Keratinocyte (primary cell): ENCODE data around the gene JUP. TPM values are rescaled to one million over a fixed set of nuclear protein-coding genes. Genes with fewer than 3 reads are reported as not detected.

Experiments
- DNase-seq: peaks from one replicate; pipeline ENCODE4 v3.0.0-alpha.2; 2011; ENCODE audit warnings: low read depth, missing footprints, low spot score
- FAIRE-seq: peaks from 2 replicates; lab custom pipeline; 2011; peaks lifted over from hg19 to GRCh38; lab: Jason Lieb, UNC
- H2AFZ ChIP-seq: 2 replicates; pipeline ENCODE4 v1.6.0; 2012; ENCODE audit warnings: low read length, control low read depth, inconsistent platforms; ENCODE audit not compliant: control insufficient read depth
- H3K27ac ChIP-seq: 2 replicates; pipeline ENCODE4 v1.5.1; 2011; ENCODE audit warnings: low read length; ENCODE audit not compliant: control insufficient read depth, insufficient read depth
- H3K27me3 ChIP-seq: 3 replicates; pipeline ENCODE4 v1.6.0; 2011; ENCODE audit warnings: low read length; ENCODE audit not compliant: control insufficient read depth, insufficient read depth; ENCODE audit errors: extremely low read depth
- H3K36me3 ChIP-seq, 2 experiments: 2 replicates in 1 of 2; 3 replicates in 1 of 2; pipeline ENCODE4 v1.5.1; 2011; ENCODE audit warnings: low read length in 2 of 2, mild to moderate bottlenecking in 1 of 2; ENCODE audit not compliant: control insufficient read depth in 2 of 2, insufficient read depth in 2 of 2; ENCODE audit errors: extremely low read depth in 1 of 2
- H3K4me1 ChIP-seq: 3 replicates; pipeline ENCODE4 v1.5.1; 2011; ENCODE audit warnings: low read length; ENCODE audit not compliant: control insufficient read depth, insufficient read depth; ENCODE audit errors: extremely low read depth
- H3K4me2 ChIP-seq: 3 replicates; pipeline ENCODE4 v1.6.0; 2011; ENCODE audit warnings: low read depth, low read length; ENCODE audit not compliant: control insufficient read depth, insufficient read depth; ENCODE audit errors: extremely low read depth
- H3K4me3 ChIP-seq, 3 experiments: fragments of 200-600 bp in 1 of 3; sonication (generic) in 1 of 3; 2 replicates in 2 of 3; 3 replicates in 1 of 3; pipeline ENCODE4 v1.5.1; 2011 to 2016; ENCODE audit warnings: low read length in 3 of 3, mild to moderate bottlenecking in 3 of 3, control low read depth in 2 of 3, inconsistent platforms in 1 of 3, low read depth in 1 of 3, mixed read lengths in 1 of 3, mixed run types in 1 of 3, moderate library complexity in 1 of 3; ENCODE audit not compliant: control insufficient read depth in 2 of 3, insufficient read depth in 2 of 3; ENCODE audit errors: extremely low read depth in 1 of 3
- H3K79me2 ChIP-seq: 2 replicates; pipeline ENCODE4 v1.6.0; 2012; ENCODE audit warnings: low read length; ENCODE audit not compliant: control insufficient read depth, insufficient read depth
- H3K9ac ChIP-seq: 3 replicates; pipeline ENCODE4 v1.6.0; 2011; ENCODE audit warnings: low read length; ENCODE audit not compliant: control insufficient read depth, insufficient read depth; ENCODE audit errors: extremely low read depth
- H3K9me1 ChIP-seq: 3 replicates; pipeline ENCODE4 v1.6.0; 2011; ENCODE audit warnings: low read length; ENCODE audit not compliant: control insufficient read depth, insufficient read depth; ENCODE audit errors: extremely low read depth
- H3K9me3 ChIP-seq: 2 replicates; pipeline ENCODE4 v1.5.1; 2012; ENCODE audit warnings: low read depth, low read length; ENCODE audit not compliant: control insufficient read depth
- H4K20me1 ChIP-seq: 3 replicates; pipeline ENCODE4 v1.6.0; 2011; ENCODE audit warnings: low read length; ENCODE audit not compliant: control insufficient read depth, insufficient read depth; ENCODE audit errors: extremely low read depth
- EZH2 ChIP-seq: IDR thresholded peaks from one replicate; pipeline ENCODE4 v1.6.1; 2012; ENCODE audit warnings: inconsistent platforms, mild to moderate bottlenecking, low read length, moderate library complexity
- dilution Hi-C: fragments of 300-500 bp; cut with MboI; formaldehyde crosslinking; loops from one replicate; pipeline ENCODE4 v1.7.0; 2020; ENCODE audit warnings: low sequenced_read_pairs; ENCODE audit not compliant: extremely low pct_ligation_motif_present
- polyA plus RNA-seq, 5 experiments: library from polyadenylated mRNA; depleted of rRNA in 3 of 5; stranded (reverse) in 3 of 5; stranded (forward) in 1 of 5; unstranded in 1 of 5; fragments of >200 nt; gene quantifications; 1 replicate in 1 of 5; 2 replicates in 3 of 5; 3 replicates in 1 of 5; pipeline versions ENCODE4 v1.2.1 to v1.2.3, GENCODE V29; 2011 to 2012; ENCODE audit warnings: missing spikeins in 2 of 5, low read depth in 1 of 5, low replicate concordance in 1 of 5
- TF ChIP-seq, protein P1 (sequence below), 3 experiments: IDR thresholded peaks in 1 of 3; conservative IDR thresholded peaks in 1 of 3; optimal IDR thresholded peaks in 1 of 3; 2 replicates in 2 of 3; 3 replicates in 1 of 3; pipeline versions ENCODE3 to v1.5.1; 2011; ENCODE audit warnings: low read length in 3 of 3, mild to moderate bottlenecking in 3 of 3, moderate library complexity in 2 of 3, control low read depth in 1 of 3, inconsistent platforms in 1 of 3; ENCODE audit not compliant: insufficient read depth in 2 of 3; ENCODE audit errors: extremely low read depth in 1 of 3

The JUP gene
- polyA plus RNA-seq, 1 donor (not counting 4 experiments of a cell fraction or from before 2014, with no cell fraction given), result 152 TPM

DNA sequence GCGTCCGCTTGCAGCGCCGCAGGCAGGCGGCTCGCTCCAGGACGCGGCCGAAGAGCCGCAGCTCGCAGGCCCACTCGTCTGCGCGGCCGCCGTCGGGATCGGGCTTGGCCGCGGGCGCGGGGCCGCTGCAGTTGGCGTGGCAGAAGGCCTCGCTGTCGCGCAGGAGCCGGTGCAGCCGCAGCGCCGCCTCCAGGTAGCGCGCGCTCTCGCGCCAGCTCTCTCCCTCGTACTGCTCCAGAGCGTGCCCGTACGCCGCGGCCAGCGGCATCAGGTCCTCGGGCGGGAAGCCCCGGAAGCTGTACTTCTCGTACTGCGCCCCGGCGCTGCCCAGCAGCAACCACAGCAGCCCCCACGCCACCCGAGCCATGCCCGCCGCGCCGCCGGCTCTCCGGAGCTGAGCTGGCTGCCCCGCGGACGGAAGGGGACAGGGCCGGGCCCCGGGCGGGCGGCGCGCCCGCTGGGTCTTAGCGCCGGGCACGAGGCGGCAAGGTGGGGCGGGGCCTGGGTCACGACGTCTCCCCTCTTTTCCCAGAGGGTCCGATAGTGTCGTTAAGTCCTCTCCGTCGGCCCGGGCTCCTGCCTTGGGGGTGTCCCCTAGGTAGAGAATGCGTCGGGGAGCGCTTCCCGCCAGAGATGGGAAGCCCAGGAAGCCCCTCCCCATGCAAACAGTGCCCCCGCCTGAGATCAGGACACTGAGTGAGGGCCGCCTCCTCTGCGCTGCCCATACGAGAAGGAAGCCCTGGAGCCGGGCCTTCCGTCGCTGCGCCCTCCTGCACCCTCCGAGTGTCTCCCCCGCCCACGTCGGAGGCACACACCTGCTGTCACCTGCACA lies 25.3 kb upstream of the JUP start, which contains the start of gene P3H4:
Gene P3H4 (minus strand): TSS at position 401 of the 832 bp plus-strand sequence. CDS start 34 bp downstream, at position 367.
- Histone ChIP-seq H3K9ac (peak within 1 kb of the TSS; percentile 69), H3K27me3 (peaks cover 16% of the 10 kb centered on the region), H3K9me3 (no peaks in the 10 kb centered on the region), H3K4me2 (peak within 1 kb of the TSS; percentile 80), H4K20me1 (no peaks in the 10 kb centered on the region), H3K4me3 (peak within 1 kb of the TSS; percentile 43 to 75 (median 63)), H3K4me1 (peaks cover 8% of the 10 kb centered on the region), H3K27ac (no peak within 1 kb of the TSS), H3K36me3 (peaks cover 0 to 2% of the 10 kb centered on the region in 2 experiments), H3K9me1 (no peaks in the 10 kb centered on the region), H2AFZ (peak within 1 kb of the TSS; percentile 71), H3K79me2 (no peaks in the 10 kb centered on the region)
- no peak for FAIRE-seq
- TF ChIP-seq EZH2, result peak; percentile 56
- TF ChIP-seq, protein P1, sequence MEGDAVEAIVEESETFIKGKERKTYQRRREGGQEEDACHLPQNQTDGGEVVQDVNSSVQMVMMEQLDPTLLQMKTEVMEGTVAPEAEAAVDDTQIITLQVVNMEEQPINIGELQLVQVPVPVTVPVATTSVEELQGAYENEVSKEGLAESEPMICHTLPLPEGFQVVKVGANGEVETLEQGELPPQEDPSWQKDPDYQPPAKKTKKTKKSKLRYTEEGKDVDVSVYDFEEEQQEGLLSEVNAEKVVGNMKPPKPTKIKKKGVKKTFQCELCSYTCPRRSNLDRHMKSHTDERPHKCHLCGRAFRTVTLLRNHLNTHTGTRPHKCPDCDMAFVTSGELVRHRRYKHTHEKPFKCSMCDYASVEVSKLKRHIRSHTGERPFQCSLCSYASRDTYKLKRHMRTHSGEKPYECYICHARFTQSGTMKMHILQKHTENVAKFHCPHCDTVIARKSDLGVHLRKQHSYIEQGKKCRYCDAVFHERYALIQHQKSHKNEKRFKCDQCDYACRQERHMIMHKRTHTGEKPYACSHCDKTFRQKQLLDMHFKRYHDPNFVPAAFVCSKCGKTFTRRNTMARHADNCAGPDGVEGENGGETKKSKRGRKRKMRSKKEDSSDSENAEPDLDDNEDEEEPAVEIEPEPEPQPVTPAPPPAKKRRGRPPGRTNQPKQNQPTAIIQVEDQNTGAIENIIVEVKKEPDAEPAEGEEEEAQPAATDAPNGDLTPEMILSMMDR (optimal IDR thresholded peaks at IDR 0.05 in 1 of 3, IDR thresholded peaks at IDR 0.05 in 1 of 3, conservative IDR thresholded peaks at IDR 0.05 in 1 of 3; ENCODE audit: extremely low read depth in 1 of 3, insufficient read depth in 2 of 3, low read length in 3 of 3), result peak; percentile 45 to 91 (median 88)
- no peak for DNase-seq
- dilution Hi-C loops, result no loop called here

DNA sequence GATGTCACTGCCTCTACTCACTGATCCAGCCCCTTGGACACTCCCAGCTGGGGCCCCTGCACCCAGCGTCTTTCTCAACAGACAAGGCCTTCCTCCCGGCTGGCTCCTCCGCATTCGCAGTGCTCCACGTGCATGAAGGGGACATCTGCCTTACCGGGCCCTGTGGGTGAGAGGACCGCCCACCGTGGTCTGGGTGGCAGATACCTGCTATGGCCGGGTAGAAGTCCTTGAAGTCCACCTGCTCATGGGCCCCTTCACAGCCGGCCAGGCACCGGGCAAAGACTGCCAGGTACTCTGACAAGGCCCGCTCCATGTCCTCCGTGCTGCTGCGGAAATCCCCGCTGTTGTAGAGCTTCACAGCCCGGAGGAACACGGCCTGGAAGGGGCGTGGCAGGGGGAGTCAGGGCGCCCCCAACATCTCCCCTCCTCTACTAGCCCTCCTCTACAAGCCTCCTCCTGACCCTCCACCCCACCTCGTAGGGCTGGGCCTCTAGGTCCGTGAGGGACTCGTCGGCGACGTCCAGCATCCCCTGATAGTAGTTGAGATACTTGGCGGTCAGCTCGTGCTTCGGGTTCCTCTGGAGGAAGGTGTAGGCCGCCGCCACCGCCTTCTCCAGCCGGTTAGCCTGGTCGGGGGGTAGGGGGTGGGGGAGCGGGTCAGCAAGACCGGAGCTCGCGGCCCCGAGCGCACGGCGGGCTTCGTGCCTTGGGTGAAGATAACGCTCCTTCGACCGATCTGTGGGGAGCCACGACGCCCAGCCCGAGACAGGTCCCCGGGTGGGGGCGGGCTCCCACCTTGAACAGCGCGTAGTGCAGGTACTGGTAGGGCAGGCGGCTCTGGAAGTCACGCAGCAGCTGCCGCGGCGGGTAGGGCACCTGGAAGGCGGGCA lies 24.4 kb upstream of the JUP start:
- H3K4me2 ChIP-seq, result peak overlapping the region; percentile 80
- H3K36me3 ChIP-seq, result peaks cover 0 to 2% of the 10 kb centered on the region in 2 experiments
- TF ChIP-seq EZH2, result no peak
- TF ChIP-seq, protein P1 (optimal IDR thresholded peaks at IDR 0.05 in 1 of 3, IDR thresholded peaks at IDR 0.05 in 1 of 3, conservative IDR thresholded peaks at IDR 0.05 in 1 of 3; ENCODE audit: extremely low read depth in 1 of 3, insufficient read depth in 2 of 3, low read length in 3 of 3), result no peak
- no peak overlapping the region for H3K27ac ChIP-seq
- no peaks in the 10 kb centered on the region for H3K79me2 ChIP-seq
- H3K9ac ChIP-seq, result peak overlapping the region; percentile 69
- no peaks in the 10 kb centered on the region for H3K9me3 ChIP-seq
- H3K4me1 ChIP-seq, result peaks cover 8% of the 10 kb centered on the region
- peak overlapping the region; percentile 71 for H2AFZ ChIP-seq
- peaks cover 16% of the 10 kb centered on the region for H3K27me3 ChIP-seq
- peak overlapping the region; percentile 43 to 75 (median 63) for H3K4me3 ChIP-seq
- no peaks in the 10 kb centered on the region for H3K9me1 ChIP-seq
- dilution Hi-C loops, result no loop called here
- FAIRE-seq (no peak), DNase-seq (no peak)
- H4K20me1 ChIP-seq, result no peaks in the 10 kb centered on the region
